Measurements from ENCODE around the gene KCNQ2.
"Not testable (repeated sequence)": the region's sequence is repeated elsewhere in the genome, so short reads cannot be mapped to it uniquely, and the experiment has no call there.

KCNQ2 gene

DNA sequence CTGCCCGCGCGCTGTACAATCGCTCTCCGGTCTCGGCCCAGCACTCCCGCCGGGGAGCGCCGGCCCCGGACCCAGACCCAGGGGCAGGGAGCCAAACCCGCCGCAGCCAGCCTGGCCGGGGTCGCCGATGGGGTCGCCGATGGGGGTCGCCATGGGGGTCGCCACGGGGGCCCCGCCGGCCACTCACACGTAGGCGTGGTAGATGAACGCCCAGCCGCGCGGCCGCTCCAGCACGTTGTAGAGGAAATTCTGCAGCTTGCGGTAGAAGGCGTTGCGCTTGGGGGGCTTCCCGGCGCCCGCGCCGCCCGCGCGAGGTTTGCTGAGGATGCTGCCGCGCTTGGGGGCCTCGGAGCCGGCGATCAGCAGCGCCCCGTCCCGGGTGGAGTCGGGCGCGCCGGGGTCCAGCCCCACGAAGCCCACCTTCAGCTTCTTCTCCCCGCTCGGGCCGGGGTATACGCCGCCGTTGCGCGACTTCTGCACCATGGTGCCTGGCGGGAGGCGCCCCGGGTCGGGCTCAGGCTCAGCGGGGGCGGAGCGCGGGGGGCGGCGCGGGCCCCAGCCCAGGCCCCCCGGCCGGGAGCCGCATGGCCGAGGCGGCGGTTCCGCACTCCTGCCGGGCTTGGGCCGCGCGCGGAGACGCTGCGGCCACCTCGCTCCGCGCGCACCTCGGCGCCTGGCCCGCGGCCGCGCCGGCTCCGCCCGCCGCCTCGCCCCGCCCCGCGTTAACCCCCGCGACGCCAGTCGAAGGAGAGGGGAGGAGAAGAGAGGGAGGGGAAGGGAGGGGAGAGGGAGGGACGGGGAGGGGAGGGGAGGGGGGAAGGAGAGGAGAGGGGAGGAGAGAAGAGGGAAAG, at the start of gene KCNQ2:
TSS of gene KCNQ2 (minus strand) at position 675 of the 851 bp plus-strand sequence. CDS start at position 483, 192 bp downstream.
- DNase-seq: no peak

DNA sequence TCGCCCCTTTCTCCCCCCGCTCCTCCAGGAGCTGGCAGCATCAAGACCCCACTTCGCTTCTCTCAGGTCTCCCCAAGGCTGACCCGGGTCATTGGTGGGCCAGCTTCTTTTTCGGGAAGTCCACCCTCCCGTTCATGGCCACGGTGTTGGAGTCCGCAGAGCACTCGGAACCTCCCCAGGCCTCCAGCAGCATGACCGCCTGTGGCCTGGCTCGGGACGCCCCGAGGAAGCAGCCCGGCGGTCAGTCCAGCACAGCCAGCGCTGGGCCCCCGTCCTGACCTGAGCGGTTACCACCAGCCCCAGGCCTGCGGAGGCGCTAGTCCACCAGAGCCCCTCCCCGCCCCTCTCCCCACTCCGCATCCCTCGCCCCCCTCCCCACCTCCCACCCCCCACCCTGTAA, 49.1 kb upstream of the KCNQ2 start:
- DNase-seq: no peak

DNA sequence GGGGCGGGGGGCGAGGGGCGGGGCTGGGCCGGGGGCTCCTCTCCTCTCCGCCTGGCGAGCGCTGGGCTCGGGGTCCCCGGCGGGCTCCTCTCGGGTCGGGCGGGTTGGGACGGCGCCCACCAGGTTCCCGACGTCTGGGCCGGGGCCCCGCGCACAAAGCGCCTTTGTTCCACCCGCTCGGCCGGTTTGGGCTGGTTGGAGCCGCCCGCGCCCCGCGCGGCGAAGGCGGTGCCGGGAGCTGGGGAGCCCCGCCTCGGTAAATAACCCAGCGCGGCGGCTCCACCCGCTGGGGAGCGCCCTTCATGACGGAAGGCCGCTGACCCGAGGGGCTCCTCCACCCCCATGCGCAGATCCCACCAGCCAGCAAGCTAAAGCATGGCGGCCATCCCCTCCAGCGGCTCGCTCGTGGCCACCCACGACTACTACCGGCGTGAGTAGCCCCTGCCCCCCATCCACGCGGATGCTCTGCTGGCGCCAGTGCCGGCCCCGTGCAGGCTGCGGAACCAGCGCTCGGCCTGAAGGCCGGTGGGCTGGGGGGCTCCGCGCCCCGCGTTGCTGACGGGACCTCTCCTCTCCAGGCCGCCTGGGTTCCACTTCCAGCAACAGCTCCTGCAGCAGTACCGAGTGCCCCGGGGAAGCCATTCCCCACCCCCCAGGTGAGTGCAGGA, 48.6 kb upstream of the KCNQ2 start:
- DNase-seq: no peak

DNA sequence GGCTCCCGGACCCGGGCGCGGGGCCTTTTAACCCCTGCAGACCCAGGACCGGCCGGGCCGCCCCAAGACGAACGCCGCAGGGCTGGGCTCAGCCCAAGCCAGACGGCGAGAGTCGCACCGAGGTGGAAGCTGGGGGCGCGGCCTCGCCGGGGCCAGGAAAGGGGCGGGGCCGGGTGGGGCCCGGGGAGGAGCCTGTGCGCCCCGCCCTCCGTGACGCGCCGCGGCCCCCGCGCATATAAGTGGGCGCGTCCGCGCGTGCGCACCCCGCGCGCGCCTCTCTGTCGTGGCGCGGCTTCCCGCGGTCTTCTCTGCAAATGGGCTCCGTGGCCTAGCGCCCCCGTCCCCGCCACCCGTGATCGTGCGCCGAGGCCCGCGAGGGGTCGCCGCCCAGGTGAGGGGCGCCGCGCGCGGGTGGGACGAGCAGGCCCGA, 48.1 kb upstream of the KCNQ2 start, which contains the start of gene PPDPF:
TSS of gene PPDPF (plus strand) at position 262 of the 430 bp plus-strand sequence. CDS start 544 bp downstream, outside the sequence.
- DNase-seq: no peak

DNA sequence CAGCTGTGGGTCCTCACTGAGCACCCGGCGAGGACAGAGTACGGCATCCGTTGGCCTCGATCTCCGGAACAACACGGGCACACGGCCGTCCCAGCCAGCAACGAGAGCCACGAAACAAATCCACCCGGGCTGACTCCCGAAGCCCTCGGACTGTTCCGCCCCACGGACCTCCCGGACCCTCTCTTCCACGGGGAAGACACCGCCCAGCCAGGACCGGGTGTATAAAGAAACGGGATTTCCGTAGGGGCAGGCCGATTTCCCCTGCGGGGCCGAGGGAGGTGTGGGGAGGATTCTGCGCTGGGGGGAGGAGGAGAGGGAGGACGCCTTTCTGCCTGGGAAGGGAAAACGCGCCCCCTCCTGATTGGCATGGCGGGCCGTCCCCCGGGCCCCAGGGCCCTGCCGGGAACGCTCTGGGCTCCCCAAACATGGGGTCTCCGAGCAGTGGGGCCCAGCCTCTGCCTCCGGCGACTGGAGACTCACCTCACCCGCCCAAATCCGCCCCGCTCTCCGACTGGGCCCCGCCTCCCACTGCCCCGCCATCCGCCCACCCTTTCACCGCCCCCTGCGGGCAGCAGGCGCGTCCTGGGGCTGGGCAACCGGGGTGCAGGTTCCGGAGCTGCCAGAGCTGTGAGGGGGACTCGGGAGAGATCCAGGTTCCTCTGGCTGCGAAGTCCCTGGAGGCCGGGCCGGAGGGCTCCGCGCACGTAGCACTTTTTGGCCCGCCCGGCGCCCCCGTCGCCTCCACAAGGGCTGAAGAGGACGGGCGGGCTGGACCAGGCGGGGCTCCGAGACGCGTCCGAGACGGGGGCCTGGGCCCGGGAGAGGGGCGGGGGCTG, 47.4 kb upstream of the KCNQ2 start:
- DNase-seq: no peak

DNA sequence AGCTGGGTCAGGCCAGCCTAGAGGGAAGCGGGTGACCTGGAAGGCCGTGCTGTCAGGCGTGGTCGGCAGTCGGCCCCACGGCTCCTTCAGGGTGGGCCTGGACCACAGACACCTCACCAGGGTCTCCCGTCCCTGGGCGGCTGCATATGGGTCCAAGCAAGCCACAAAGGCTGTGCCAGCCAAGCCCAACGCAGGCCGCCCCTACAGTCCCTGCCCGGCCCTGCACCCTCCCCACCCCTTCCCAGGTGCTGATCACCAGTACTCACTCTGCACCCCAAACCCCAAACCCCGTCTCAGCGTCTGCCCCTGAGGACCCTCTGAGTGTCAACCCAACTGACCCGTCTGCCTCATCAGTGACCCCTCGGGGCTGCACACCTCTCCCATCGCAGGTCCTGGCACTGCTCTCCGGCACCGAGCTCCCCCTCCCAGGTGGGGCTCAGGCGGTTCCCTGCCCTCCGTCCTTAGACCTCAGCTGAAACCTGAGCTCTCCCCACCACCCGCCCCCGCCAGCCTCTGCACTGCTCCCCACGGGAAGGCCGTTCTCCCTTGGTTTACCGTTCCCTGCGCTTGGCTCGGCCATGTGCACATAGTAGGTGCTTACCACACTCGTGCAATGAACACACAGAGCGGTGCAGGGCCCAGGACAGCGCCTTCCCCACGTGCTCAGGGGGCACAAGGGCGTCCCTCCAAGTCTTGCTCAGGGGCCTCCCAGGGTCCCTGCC, 46.7 kb upstream of the KCNQ2 start:
- no peak for DNase-seq

DNA sequence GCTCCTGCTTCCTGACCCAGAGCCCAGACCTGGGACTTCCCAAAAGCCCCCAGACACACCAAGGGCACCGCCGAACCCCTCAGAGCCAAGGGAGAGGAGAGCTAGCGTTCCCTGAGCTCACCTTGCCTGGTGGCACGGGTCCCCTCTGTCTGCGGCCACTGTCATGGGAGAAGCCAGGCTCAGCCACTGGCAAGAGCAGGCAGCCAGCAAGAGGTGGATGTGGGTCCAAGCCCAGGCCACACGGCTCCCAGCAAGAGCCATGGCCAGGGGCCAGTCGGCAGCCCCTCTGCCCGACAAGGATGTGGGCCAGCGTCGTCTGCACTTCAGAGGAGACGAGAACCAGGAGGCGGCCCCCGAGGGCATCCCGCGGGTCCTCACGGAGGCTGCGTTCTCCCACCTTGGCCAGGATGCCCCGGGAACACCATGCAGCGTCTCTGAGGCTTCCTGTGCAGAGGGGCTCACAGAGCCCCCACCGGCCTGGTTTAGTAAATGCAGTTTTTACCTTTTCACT, 46.0 kb upstream of the KCNQ2 start:
- no peak for DNase-seq

DNA sequence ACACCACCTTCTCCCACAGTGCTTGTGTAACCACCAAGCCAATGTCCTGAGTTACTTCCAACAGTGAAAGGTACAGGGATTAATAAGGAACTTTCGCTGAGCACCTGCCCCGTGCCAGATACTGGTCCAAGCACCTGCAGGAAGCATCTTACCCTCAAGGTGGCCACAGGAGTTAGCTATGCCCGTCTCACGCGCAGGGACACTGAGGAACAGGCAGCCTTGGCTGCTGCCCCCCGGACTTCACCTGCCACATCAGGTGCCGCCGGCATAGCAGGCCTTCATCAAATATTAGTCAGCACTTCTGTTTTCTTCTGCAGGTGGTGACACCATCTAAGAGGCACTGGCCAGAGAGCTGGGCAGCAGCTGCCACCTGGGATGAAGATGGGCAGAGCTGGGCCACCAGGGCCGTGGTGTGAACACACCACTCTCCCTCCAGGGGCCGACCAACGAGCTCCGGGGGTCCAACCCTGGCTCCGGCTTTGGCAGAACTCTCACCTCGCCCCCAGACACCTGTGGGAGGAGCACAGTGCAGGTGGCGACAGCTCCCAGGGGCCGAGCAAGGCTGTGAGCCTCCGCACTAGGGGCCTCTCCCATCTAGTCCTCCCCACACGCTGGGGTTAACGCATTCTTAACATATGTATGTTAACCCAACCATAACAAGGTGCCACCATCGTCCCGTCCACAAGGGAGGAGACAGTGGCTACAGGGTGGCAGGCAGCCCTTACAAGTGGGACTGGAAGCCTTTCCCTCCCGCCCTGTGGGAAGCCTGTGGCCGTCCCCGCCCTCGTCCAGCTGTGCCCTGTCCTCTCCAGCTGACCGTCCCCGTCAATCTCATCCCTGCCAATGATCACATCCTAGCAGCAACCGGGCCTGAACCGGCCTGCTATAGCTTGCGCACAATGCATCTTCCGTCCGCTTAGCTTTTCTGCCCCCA, 45.2 kb upstream of the KCNQ2 start:
- no peak for DNase-seq

DNA sequence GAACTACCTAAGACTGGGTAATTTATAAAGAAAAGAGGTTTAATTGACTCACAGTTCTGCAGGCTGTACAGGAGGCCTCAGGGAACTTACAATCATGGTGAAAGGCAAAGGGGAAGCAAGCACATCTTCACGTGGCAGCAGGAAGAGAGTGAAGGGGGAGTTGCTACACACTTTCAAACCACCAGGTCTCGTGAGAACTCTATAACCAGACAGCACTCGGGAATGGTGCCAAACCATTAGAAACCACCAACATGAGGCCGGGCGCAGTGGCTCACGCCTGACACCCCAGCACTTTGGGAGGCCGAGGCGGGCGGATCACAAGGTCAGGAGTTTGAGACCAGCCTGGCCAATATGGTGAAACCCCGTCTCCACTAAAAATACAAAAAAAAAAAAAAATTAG, 42.1 kb upstream of the KCNQ2 start:
- not testable (repeated sequence) for DNase-seq

DNA sequence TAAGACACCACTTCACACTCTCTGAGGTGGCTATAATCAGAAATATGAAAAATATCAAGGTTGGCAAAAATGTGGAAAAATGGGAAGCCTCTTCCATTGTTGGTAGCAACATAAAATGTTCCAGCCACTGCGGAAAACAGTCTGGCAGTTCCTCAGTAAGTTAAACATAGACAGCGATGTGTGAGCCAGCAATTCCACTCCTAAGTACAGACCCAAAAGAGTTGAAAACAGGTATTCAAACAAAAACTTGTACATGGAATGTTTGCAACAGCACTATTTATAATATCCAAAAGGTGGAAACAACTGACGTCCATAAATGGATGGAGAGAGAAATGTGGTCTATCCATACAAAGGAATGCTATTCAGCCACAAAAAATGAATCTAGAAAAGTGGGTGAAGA, 40.8 kb upstream of the KCNQ2 start:
- DNase-seq: no peak

DNA sequence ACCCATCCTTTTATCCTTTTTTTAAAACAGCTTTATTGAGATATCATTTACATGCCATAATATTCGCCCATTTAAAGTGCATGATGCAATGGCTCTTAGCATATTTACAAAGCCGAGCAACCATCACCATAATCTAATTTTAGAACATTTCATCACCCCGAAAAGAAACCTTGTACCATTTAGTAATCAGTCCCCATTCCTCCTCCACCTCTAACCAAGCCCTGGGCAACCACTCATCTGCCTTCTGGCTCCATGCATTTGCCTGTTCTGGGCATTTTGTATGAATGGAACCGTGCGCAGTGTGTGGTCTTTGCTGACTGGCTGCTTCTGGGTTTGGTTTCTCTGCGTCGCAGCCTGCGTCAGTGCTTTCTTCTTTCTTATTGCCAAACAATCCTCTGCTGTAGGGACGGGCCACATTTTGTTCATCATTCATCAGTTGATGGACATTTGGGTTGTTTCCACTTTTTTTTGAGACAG, 36.7 kb upstream of the KCNQ2 start:
- DNase-seq: no peak

DNA sequence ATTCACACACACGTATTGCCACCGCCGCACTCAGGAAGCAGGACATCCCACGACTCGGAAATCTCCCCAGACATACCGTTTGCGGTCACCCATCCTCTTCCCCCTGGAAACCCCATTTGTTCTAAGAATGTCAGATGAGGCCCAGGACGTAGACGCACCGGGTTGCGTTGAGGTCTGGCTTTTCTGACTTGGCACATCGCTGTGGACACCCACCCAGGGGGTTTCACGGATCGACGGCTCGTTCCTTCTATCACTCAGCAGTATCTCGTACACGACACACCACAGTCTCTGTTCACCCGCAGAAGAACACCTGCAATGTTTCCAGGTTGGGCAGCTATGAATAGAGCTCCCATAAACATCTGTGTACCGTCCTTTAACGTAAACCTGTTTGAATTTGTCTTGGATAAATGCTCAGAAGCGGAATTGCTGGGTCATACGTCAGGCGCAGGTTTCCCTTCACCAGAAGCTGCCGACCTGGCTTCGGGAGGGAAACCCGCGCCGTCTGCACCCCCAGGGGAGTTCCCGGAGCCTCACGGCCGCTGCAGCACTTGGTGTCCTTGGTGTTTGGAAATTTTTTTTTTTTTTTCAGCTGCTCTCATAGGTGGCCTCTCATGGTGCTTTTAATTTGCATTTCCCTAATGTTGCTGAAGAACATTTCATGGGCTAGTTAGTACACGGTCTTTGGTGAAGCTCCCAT, 35.8 kb upstream of the KCNQ2 start:
- DNase-seq: no peak

DNA sequence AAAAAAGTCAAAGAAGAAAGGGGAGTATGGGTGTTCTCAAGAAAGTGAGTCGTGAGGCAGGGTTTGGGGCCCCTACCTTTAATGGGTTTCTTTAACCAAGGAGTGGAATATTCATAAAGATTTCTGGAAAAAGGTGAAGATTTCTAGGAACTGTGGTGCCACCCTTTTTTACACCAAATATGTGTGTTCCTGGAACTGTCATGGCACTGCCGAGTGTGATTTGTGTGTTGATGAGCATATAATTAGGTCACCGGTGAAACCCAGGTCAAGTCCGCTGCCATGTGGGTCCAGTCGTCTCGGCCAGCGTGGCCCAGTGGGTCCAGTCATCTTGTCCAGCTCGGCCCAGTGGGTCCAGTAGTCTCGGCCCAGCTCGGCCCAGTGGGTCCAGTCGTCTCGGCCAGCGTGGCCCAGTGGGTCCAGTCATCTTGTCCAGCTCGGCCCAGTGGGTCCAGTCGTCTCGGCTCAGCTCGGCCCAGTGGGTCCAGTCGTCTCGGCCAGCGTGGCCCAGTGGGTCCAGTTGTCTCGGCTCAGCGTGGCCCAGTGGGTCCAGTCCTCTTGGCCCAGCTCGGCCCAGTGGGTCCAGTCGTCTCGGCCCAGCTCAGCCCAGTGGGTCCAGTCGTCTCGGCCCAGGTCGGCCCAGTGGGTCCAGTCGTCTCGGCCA, 34.8 kb upstream of the KCNQ2 start:
- no peak for DNase-seq

DNA sequence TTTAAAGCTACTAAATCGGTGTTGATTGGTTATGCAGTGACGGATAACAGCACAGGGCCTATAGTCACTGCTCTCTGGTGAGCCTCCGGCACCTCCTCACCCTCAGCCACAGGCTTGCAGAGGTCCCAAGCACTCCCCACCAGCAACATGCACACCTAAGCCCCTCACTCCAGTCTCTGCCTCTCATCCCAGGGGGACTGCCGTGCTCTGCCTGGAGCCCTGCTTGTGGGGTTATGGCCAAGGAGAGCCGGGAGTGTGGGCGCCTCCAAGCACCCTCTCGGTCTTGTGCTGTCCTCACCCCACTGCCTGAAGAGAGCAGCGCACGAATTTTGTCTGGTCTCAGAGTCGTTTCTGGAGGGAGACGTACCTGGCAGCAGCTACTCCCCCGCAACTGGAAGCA, 33.3 kb upstream of the KCNQ2 start:
- no peak for DNase-seq

DNA sequence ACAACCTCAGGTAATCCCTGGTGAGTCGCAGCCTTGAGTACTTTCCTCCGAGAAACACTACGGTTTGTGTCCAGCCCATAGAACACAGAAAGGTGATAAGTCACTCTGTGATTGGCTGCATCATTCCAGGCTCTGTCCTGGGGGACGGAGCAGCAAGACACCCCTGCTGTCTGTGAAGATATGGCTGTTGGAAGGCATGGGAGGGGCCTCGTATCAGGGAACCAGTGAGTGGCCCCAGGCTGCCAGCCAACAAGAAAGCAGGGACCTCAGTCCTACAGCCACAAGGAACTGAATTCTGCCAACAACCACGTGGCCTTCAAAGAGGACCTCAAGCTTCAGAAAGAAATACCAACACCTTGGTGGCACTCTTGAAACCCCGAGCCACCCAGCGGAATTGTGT, 32.8 kb upstream of the KCNQ2 start:
- no peak for DNase-seq

DNA sequence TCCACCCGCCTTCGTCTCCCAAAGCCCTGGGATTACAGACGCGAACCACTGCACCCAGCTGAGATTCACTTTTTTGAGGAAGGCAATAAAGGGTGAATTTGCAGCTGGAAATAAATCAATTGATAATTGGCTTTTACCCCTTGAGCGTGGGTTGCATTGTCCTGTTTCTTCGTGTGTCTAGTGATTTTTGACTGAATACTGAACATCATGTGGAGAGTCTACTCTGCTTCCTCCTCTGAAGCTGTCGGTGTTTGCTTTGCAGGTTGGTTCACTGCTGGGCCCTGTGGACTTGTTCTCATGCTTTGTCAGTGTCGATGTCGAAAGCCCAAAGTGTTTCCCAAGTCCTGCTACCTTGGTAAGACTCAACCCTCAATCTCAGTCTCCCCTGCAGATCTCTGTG, 32.2 kb upstream of the KCNQ2 start:
- DNase-seq: no peak

DNA sequence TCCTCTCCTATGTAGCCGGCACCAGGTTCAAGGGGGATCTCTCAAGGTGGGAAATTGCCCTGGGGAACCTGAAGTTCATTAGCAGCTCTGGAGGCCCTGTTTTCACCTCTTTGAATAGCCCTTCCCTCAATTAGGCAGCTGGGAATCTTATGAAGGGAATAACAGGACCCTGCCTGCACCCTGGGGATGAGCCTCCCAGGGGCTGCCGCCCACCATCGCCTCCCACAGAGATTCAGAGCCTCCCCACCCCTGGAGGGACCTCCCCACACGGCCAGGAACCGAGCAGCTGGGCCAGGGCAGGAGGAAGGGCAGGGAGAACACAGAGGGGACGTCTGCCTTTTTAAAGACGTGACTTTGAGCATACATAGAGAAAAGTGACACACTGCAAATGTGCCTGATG, 31.1 kb upstream of the KCNQ2 start:
- no peak for DNase-seq

DNA sequence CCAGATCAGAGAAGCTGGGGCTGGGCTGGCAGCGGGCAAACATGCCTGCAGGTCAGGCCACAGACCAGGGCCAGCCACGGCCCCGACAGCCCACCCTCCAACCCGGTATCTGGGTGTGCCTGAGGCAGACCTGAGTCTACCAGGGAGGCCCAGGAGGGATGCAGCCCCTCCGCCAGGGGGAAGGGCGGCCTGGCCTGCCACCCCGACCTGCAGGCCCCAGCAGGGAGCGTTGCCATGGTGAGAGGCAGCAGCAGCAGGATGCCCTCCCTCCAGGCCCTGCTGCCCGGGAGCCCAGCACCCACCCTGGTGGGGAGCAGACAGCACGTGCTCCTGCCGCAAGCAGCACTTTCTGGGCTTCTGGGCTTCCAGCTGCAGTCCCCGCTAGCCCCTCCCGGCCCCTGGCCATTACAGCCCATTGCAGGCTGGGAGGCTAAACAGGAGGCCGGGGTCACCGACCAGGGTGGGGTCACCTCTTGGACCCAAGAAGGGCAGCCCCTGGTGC, 30.3 kb upstream of the KCNQ2 start:
- no peak for DNase-seq

DNA sequence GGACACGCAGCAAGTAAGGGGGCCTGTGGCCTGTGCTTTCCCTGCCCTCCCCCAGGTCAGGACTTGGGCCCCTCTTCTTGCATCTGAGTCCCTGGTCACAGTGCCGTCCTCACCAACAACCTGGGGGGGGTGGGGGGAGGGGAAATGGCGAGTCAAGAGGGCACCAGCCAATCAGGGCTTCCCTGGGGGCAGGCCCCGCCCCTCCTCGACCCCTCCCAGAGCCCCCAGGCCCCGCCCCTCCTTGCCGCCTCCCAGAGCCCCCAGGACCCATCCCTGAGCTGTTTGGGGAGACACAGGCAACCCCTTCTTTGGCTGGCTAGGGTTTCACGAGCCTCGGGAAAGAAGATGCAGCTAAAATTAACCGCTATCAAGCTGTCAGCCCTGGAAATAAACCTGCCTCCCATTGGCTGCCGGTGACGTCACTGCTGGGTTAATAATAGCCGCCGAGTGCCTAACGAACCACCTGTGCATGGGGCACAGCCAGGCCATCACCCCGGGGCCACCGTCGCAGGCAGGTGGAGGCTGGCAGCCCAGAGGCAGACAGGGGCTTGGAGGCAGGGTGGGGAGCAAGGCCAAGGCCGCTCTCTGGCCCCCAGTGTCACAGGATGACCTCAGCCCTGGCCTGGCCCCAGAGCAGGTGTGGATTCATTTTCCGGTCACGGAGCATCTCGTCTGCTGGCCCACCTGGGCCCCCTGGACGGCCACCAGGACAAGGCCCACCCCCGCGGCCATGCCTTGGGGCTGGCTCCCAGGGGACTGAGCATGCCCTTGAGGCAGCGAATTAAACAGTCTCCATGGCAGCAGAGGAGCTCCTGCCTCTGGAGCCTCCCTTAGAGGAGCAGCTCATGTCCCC, 29.6 kb upstream of the KCNQ2 start:
- DNase-seq: peak; percentile 45

Measured in NCI-H1436 treated with DMSO at 0.1 percent for 48 hours (cell line).